Stimulated activated CD8-positive, alpha-beta memory T cell treated with anti-CD3 and anti-CD28 coated beads, Interleukin-7, amount 100 ng/mL, for 4 hours (primary cell): ENCODE measurements around the gene TMBIM4.
A peak's percentile ranks its signal among the peaks of the same experiment; 100 is the strongest.

Source experiments
- DNase-seq, 2 donors: peaks; one replicate each; pipeline ENCODE4 v3.0.0-alpha.2; 2020; ENCODE audit warnings: low read depth in 2 of 2

Gene TMBIM4

DNA sequence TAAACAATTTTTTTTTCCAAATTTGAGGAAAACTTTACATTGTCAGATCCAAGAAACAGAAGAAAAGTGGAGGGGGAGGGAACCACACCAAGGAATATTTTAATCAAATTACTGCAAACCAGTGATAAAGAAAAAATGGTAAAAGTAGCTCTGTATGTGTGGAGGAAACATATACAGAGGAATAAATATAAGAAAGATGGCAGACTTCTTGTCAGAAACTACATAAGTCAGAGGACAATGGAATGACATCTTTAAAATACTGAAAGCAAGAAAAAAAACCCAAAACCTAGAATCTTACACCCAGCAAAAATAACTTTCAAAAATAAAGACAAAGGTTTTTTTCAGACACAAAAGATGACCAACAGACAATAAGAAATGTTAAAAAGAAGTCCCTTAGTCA is 29.1 kb downstream of the TMBIM4 start:
- no peak for DNase-seq

DNA sequence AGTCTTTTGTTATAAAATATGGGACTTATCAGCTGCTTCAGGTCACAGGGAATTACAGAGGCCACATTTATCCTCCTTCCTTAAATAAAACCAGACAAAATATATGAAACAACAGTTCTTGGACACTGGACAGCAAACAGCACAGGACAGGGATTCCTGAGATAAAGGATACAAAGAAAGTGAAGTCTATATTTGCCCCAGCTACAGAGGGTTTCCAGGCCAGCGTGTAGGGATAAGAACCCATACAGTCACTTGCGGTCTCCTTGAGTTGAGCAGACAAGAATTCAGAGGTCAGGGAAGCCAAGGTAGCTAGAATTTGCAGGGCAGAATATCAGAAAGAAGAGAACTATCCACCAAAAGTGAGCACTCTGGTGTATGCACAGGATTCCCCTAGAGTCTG is 30.5 kb downstream of the TMBIM4 start:
- DNase-seq, result no peak

DNA sequence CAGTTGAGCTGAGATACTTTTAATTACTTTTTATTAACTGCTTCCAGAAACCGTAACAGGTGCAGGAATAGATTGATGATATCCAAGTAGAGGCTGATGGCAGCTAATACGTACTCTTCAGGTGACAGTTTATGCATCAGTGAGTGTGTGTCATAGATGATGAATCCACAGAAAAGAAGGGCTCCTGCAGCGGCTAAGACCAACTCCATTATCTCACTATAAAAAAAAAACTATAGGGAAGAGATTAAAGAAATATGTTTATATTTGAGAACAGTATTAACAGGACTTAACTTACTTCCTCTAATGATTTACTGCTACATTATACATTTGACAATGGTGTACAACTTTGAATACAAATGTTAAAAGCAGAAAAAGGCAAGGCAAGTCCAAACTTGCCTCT is 31.9 kb downstream of the TMBIM4 start:
- DNase-seq, result no peak

DNA sequence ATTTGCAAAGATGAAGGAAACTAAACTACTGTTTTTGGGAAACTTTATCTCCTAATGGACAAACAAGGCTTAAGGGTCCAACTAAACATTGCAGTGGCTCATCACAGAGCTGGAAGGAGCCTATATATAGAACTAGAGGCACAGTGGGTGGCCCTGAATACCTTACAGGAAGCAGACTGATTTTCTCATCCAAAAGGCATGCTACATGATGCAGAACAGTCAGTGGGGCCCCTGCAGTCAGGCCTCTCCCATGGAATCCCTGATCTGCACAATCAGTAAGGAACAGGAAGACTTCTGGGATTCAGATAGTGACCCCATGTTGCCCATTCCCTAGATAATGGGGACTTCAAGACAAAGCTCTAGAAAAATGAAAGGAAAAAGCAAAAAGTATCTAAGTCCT is 37.4 kb downstream of the TMBIM4 start:
- DNase-seq, result no peak

DNA sequence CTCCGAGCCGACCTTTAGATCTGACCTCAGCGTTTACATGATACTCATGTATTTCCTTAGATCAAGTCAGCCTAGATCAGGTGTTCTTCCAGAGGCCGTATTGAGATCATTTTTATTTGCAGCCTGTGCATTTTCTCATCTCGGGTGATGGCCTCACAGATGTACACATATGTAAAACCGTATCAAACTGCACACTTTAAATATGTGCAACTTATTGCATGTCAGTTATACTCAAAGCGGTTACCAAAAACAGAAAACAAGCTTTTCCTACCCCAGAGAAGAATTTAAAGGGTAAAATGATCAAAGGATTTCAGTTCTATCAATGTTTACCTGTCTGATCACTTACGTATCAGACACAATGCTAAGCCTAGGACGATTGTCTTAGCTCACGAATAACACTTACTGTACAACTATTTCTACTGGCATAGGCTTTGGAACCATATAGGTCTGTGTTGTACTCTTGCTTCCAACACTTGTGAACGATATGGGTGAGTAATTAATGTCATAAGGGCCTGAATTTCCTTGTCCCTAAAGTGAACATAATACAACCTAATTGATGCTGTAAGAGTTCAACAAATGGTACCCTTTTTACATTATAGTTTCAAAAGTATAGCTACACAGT is 38.6 kb downstream of the TMBIM4 start:
- DNase-seq, result no peak

DNA sequence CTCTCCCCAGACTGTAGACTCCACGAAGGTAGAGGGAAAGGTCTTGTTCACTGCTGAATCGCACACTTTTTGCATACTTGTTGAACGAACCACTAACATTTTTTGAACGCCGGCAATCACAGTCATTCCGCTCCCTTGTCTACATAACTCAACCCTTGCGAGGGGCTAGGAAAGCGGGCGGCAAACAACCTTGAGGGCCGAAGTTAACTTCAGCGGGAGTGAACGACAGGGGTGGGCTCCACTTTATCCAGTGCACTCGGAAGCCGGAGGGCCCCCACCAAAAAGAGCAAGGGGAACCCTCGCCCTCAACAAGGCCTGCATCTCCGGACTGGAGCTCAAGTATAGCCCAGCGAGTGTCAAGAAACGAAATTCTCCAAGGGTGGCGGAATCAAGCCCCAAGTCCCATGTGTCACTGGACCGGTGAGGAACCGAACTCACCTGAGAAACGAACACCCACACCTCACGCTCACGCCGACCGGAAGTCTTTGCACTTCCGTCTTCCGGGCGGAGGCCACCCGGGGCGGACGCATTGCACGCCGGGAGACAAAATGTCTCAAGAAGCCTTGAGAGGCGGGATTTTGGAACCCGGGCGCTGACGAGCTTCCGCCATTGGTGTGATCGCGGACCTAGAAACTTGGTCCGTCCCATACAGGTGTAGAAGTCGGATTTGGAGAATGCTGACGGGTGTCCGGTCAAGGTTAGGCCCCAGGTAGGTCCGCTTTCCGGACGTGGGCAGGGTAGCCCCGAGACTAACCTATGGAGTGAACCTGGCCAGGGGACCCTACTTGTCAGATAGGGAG is 39.3 kb downstream of the TMBIM4 start, which contains the start of gene LLPH:
Gene LLPH, minus strand, starts transcription at position 484 of the 800 bp plus-strand sequence. CDS start 1,644 bp downstream, outside the sequence.
- peak; percentile 84 for DNase-seq

DNA sequence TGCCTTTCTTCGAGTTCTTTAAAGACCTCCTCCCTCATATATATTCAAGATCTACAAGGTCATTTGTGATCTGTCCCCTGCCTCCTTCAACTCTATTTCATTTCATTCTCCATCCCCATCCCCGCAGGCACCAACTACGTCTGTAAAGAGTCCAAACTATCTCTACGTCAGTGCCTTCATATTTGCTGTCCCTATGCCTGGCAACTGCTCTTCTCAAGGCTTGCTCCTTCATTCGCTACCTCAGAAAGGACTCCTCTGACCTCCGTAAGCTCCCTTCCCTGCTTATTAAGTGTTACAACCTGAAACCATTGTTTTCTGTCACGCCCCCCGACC is 39.9 kb downstream of the TMBIM4 start:
- no peak for DNase-seq

DNA sequence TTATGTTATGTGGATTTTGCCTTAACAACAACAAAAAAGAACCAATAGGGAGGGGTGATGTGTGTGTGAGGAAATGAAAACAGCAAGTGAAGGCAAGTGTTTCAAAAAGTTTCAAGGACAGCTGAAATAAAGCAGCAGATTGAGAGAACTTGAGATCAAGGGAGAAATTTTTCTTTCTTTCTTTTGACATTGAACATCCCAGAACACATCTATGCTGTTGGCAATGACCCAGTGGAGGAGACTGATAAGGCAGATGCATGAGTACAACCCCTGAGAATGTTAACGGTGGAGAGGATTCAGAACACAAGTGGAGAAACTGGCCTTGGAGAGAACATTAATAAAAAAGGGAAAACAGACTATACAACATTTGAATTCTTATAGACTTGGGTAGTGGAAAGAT is 42.1 kb downstream of the TMBIM4 start:
- no peak for DNase-seq

DNA sequence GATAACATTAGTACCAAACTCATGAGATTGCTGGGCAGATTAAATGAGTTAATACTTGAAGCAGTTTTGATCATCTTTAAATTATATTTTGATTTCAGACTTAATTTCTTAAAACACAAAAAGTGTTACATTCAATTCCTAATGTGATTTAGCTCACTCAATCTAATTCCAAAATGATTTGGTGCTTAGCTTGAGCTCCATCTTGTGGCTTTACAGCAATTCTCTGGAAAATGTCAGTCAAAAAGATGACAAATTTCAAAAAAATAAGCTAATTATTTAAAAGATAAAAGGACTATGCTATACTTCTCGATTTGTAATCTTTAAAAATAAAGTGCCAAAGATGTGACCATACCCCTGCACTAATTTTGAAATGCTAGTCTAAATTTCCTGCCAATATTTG is 49.3 kb downstream of the TMBIM4 start:
- no peak for DNase-seq

DNA sequence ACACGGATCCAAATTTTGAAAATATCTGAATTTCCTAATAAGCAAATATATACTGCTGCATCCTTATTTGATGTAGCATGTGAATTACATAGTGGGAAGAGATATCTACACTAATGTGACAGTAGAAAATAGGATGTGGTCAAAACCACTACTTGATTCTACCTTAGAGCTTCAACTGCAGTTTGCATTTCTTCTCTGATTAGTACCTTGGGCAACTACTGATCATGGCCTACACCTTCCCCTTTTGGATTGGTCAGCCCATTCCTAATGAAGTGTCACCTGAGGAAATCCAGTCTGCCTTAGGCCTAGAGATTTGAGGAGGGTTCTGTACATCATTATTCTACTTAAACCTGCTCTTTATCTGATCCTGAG is 49.9 kb downstream of the TMBIM4 start:
- no peak for DNase-seq

DNA sequence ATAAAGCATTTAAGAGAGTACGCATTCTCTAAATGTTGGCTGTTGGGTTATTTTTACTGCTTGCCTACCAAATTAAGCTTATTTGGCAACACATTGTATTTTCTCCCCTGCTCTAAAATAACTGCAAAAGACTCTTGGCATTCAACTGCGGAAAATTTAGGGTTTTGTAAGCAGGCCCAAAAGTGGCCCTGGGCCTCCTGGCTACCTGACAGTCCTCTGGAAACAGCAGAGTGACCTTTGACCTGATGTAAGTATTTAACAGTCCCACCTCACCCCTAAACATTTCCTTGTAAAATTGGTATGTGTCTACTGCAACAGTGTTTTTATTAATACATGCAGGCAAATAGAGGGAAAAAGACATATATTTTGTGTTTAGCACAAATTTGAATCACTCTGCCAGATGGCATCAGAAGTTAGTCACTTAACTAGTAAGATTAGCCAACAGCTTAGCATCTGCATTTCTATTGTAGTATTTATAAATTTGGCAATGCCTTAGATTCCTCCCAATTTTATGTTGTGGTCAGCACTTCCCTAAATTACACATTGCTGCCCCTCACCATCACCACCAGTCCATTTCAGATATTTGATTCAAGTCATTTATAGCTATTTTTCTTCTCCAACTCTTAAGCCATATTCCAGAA is 50.4 kb downstream of the TMBIM4 start:
- DNase-seq, result no peak

DNA sequence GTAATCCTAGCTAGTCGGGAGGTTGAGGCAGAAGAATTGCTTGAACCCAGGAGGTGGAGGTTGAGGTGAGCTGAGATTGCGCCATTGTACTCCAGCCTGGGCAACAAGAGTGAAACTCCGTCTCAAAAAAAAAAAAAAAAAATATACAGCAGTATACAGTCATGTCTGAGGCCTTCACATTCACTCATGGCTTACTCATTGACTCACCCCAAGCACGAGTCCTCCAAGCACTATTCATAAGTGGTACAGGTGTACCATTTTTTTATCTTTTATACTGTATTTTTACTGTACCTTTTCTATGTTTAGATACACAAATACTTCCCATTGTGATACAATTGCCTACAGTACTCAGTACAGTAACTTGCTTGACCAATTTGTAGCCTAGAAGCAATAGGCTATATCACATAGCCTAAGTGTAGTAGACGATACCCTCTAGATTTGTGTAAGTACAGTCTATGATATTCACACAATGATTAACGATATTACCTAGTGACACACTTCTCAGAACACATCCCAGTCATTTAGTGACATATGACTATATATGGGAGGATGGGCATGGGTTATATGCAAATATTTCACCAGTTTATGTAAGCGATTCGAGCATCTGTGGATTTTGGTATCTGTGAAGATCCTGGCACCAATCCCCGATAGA is 51.4 kb downstream of the TMBIM4 start:
- DNase-seq, result no peak

DNA sequence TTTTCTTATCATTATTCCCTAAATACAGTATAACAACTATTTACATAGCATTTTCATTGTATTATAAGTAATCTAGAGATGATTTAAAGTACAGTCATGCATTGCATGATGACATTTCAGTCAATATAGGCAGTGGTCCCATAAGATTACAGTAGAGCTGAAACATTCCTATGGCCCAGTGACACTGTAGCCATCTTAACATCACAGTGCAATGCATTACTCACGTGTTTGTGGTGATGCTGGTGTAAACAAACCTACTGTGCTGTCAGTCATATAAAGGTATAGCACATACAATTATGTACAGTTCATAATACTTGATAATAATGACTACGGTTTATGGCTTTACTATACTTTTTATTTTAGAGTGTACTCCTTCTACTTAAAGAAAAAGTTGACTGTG is 52.6 kb downstream of the TMBIM4 start:
- DNase-seq, result no peak

DNA sequence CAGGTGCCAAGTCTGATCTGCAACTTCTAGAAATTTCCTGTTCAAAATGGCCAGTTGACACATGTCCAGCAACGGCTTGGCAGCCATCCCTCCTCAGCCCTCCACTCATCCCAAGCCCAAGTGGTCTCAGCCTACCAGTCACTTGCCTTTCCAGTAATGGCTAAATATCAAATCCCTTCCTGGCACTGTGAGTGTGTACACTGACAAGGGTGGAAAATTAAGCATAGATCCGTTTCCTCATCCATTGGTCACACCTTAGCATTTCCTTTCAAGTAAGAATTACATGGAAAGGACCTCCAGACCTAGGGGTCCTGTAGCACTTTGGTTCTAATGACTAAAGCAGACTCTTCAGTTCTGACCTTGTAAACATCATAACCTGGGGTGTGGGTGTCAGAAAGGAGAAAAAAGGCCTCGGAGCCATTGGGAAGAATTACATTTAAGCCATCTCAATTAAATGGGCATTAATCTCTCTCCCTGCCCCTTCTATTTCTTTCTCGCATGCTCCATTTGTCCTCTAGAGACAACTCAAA is 54.7 kb downstream of the TMBIM4 start:
- DNase-seq, result no peak

DNA sequence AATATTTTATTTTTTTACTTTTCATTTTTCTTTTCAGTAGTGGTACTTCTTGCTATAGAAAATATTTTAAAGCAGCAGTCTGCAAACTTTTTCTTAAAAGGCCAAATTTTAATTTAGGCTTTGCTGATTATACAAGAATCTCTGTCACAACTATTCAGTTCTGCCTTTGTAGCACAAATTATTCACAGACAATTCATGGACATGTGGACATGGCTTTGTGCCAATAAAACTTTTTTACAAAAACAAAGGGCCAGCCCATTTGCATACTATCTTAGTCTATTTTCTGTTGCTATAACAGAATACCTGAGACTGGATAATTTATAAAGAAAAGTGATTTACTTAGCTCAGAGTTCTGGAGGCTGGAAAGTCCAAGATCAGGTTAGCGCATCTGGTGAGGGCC is 56.3 kb downstream of the TMBIM4 start:
- no peak for DNase-seq

DNA sequence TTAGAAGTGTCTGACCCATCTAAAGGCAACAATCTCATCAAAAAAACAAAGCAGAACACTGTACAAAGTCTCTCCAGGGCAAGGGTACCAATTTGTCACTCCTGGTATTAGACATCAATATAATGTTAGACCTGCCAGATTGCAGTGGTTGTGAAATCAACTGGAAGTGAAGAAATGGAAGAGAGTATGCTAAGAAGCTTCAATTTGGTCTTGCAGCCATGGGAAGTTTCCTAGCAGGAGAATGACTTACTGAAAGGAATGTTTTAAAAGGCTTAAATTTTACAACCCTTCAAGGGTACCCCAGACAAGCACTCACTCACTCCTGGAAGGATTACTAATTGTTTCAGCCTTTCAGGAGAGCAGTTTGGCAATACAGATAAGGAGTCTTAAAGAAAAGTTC is 58.2 kb downstream of the TMBIM4 start:
- DNase-seq, result no peak

DNA sequence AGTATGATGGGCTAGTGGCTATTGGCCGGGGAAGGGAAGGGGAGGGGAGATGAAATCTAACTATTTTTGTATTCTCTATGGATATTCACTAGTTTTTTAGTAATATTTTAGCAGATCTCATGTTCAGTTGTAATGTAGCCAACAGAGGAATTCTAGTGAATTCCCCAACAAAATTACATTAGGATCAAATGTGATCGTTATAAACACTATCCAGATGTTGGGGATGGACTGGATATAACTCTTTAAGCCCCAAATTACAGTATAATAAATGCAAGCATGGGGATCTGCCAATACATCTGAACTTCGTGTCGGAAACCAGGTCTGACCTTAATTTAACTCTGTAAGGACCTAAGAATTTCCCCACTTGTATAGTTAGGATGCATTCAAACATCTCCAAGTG is 60.7 kb downstream of the TMBIM4 start:
- no peak for DNase-seq

DNA sequence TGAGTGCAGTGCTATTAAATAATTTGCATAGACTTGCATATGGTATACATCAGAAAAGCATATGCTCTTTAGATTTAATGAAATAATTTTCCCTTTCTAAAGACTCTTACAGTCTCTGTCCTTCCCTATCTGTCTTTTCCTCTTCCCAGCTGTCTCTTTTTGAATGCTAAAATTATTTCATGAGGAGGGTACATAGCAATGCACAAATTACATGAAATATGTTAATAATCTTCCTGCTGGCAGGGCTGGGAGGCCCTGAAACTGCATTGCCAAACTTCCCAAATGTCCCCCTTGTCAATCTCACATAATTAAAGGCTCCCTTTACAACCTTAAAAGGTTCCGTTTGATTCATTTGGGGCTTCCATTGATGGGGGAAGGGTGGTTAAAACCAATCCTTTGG is 61.4 kb downstream of the TMBIM4 start:
- DNase-seq, result no peak

DNA sequence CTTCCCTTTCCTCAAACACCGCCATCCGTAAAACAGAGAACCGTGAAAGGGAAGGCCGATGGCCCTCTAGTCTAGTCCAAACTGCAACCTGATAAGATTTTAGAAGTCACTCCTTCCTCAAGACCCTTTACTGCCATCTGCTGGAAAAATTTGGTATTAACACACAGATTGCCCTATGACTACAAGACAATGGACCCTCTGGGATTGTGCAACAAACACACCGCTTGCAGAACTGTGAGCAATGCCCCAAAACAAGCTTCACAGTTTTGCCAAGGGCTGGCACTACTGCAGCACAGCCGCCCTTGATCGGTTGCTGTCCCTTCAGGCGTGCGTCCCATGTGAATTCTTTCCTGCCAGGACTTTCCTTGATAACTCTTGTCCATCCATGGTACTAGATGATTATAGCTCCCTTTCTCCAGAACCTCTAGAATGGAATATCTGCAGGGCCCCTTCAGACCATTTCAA is 62.3 kb downstream of the TMBIM4 start:
- DNase-seq, result peak in 1 of 2 donors; percentile 9

DNA sequence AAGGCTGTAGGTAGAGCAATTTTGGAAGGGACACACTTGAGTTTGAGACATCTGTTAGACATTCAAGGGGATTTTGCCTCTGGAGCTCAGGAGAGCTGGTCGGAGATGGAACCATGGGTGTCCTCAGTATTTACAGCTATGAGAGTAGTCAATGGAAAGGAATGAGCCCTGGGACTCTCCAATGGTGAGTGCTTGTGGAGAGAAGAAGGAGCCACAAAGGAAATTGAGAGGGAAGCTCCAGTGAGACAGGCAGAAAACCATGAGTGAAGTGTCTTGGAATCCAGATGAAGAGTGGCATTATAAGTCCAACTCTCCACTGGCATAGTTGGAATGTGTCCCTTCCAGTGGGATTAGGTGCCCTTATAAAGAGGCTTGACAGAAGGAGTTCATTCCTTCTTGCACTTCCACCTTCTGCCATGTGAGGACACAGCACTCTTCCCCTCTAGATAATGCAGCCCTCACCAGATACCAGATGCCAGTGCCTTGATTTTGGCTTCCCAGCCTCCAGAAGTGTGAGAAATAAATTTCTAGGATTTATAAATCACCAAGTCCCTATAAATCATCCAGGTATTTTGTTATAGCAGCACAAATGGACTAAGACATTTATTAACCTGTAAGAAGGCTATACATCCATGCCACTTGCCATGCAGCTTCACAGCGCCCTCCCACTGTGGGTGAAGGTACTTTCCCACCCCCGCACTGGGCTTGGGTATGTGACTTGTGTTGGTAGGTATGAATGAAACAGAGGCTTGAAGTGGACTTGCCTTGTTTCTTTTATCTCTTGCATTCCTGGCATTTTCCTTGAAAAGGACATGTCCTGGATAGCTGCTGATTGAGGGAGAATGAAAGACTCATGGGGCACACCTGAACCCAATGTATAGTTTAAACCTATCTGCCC is 66.5 kb downstream of the TMBIM4 start:
- no peak for DNase-seq

DNA sequence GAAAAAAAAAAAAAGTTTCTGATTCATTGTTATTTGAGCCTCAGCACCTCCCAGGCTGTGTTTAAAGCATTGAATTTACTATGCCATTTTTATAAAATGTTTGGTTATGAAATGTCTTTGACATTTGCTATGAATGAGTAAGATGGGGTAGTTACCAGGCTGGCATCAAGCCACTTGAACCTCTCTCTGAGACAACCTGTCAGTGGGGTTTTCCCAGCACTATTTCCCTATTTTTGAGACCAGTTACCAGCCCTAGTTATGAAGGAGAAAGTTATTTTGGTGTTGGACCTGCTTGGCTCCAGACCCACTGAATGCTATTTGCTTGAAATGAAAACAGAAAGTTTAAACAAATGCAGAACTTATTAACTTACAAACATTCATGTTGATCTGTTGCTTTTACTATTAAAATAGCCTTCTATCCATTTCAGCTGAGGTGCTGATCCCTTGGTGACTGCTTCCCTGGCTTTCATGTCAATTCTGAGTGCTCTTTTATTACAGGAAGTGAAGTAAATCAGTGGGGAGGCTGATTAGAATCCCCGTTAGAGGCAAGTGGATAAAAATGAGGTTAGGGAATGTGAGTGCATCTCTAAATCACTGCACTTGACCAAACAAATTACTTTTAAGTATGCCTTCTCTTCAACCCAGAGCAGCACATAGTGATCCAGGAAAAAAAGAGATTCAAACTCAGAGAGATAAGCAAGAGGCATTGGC is 77.1 kb downstream of the TMBIM4 start:
- DNase-seq, result no peak
